T-helper 2 cell treated with Interferon-gamma antibody and Interleukin-4, amounts not matched to agents 5 μg/mL and 100 μg/mL, for 36 hours (primary cell): ENCODE measurements around the gene BPIFB6.

ENCODE experiments used
- DNase-seq: peaks from one replicate; pipeline ENCODE4 v3.0.0; 2021; ENCODE audit warnings: low spot score
- H3K27ac Mint-ChIP-seq: one replicate; pipeline ENCODE4 v1.8.0; 2021; ENCODE audit warnings: mild to moderate bottlenecking, mixed read lengths
- H3K27me3 Mint-ChIP-seq: one replicate; pipeline ENCODE4 v1.8.0; 2021; ENCODE audit warnings: low read depth, mixed read lengths
- H3K36me3 Mint-ChIP-seq: one replicate; pipeline ENCODE4 v1.8.0; 2021; ENCODE audit warnings: low read depth, mixed read lengths
- H3K4me1 Mint-ChIP-seq: one replicate; pipeline ENCODE4 v1.8.0; 2021; ENCODE audit warnings: low read depth, mixed read lengths
- H3K4me3 Mint-ChIP-seq: one replicate; pipeline ENCODE4 v1.8.0; 2022; ENCODE audit warnings: mild to moderate bottlenecking, moderate library complexity, mixed read lengths
- H3K9me3 Mint-ChIP-seq: one replicate; pipeline ENCODE4 v1.8.0; 2021; ENCODE audit warnings: mixed read lengths

BPIFB6 gene

DNA sequence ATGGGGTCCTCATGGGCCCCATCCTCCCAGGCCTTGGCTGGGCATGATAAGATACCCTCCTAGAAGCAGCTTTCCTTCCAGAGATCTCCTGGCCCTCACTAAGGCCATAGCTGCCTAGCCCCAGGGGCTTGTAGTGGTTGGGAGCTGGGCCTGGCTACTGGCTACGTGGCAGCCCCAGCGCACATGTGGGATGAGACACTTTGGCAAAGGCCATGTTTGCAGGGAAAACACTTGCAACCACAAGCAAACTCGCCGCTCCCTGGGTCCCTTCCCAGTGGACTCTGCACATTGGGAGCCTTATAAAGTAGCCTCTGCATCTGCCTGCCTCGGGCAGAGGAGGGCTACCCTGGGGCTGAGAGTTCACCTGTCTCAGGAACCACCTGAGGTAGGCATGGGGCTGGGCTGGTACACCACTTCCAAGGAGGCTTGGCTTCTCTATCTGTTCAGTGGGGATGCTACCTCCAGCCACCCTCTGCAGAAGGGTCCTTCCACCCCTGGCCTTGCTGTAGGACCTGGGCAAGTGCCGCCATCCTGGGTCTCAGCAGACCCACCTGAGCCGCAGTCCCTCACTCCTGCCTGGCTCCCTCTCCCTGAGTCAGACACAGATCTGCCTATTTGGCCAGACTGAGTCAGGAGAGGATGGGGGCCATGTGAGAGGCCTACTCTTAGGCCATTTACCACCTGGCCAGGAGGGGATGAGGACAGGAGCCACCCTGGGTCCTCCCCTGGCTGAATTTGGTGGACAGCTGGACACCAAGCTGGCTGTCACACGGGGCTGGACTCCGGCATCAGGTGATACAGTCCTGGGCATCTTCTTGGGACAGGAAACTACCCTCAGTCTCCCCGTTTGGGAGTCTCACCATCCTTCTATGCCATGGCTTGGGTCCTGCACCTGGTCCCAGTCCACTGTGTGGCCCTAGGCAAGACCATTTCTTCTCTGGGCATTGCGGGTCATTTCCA is 23.8 kb upstream of the BPIFB6 start, which contains the start of gene BPIFB2:
Gene BPIFB2, plus strand, starts transcription at position 329 of the 960 bp plus-strand sequence. CDS start 871 bp downstream, outside the sequence.
- H3K27ac Mint-ChIP-seq, result peak within 1 kb of the TSS; percentile 11
- H3K4me3 Mint-ChIP-seq, result no peak within 1 kb of the TSS
- H3K27me3 Mint-ChIP-seq, result no peaks in the 10 kb centered on the region
- peaks cover 5% of the 10 kb centered on the region for H3K9me3 Mint-ChIP-seq
- H3K4me1 Mint-ChIP-seq, result no peaks in the 10 kb centered on the region
- no peak for DNase-seq
- no peaks in the 10 kb centered on the region for H3K36me3 Mint-ChIP-seq

DNA sequence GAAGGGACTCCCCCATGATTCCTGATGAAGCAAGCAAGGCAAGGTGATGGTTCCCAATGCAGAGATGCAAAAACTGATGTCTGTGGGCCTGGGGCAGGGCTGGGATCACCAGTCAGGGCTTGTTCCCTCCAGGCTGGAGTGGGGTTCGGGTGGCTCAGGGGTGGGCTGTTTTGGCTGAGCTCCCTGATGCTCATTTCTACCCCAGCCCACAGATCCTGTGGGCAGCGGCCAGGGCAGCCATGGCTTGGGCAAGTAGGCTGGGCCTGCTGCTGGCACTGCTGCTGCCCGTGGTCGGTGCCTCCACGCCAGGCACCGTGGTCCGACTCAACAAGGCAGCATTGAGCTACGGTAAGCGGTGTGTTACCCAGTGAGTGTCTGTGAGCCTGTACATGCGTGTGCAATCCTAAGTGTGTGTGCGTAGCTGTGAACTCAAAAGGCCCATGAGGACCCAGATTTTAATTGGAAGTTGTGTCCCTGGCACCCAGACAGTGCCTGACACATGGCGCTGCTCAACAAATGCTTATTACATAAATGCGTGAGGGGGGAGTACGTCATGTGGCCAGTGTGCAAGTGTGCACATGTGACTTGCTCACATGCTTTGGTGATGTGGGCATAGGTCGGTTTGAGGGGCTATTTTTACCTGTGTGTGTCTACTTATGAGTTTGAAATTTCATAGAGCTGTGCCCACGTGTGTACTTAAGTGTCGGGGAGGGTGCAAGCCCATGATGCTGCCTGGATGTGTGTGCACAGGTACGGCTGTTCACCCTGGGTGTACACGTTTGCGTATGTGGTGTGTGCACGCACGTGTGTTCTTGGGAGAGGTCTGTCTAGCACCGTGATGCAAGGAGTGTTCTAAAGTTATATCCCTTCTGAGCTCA is 22.9 kb upstream of the BPIFB6 start:
- Mint-ChIP-seq H3K27ac (no peak overlapping the region), H3K9me3 (peaks cover 5% of the 10 kb centered on the region), H3K4me1 (no peaks in the 10 kb centered on the region), H3K27me3 (no peaks in the 10 kb centered on the region), H3K4me3 (no peak overlapping the region), H3K36me3 (no peaks in the 10 kb centered on the region)
- no peak for DNase-seq

DNA sequence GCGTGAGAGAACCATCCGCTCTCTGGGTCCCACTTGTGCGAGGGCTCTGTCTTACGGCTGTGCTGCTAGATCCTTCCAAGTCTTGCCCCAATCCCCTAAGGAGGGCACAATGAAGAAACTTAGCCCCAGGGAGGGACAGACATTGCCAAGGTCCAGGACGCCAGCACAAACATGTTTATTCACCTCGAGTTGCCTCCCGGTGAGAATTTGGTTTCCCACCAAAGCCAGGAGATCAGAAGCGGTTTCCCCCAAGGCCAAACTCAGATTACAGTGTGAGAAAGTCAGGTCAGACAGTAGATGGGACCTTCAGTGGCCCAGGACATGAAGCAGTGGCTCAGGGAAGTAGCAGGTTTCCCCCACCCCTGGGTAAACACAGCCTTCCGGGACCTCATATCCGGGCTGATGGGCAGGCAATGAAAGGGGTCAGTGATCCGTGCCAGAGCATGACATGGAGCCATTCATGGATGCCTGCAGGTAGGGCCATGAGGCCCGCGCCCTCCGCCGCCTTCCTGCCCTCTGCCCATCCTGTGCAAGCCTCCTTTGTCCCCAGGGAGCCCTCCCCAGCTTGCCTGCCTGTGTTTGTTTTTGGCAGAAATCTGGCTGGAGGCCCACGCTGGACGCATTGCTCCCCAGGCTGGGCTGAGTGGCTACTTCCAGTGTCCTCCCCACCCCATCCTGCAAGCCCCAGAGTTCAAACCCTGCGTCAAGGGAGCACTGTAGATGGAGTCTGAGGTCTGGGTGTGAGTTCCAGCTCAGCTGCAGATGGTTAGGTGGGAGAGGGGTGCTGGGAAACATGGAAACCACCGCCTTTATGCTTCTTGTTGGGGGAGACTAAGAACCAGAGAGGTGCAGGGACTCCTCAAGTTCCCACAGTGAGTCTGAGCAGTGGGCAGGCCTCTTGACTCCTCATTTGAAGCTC is 22.0 kb upstream of the BPIFB6 start:
- no peaks in the 10 kb centered on the region for H3K27me3 Mint-ChIP-seq
- H3K27ac Mint-ChIP-seq, result no peak overlapping the region
- peaks cover 5% of the 10 kb centered on the region for H3K9me3 Mint-ChIP-seq
- no peaks in the 10 kb centered on the region for H3K4me1 Mint-ChIP-seq
- no peaks in the 10 kb centered on the region for H3K36me3 Mint-ChIP-seq
- no peak overlapping the region for H3K4me3 Mint-ChIP-seq
- no peak for DNase-seq

DNA sequence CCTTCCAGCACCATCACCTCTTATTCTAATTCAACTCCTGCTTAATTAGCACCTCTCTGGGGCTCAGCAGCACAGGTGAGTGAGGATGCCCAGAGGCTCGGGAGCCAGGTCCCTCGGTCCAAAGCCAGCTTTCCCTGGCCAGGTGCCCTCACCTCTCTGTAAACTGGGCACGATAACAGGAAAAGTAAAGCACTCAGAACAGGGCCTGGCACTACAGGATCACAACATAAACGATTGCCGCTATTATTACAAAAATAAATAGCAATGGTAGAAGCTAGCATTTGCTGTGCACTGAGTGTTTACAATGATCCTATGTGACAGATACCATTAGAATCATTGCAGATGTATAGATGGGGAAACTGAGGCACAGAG is 21.3 kb upstream of the BPIFB6 start:
- H3K4me3 Mint-ChIP-seq, result no peak overlapping the region
- no peaks in the 10 kb centered on the region for H3K27me3 Mint-ChIP-seq
- no peaks in the 10 kb centered on the region for H3K4me1 Mint-ChIP-seq
- no peaks in the 10 kb centered on the region for H3K36me3 Mint-ChIP-seq
- DNase-seq, result no peak
- no peak overlapping the region for H3K27ac Mint-ChIP-seq
- H3K9me3 Mint-ChIP-seq, result peaks cover 3% of the 10 kb centered on the region

DNA sequence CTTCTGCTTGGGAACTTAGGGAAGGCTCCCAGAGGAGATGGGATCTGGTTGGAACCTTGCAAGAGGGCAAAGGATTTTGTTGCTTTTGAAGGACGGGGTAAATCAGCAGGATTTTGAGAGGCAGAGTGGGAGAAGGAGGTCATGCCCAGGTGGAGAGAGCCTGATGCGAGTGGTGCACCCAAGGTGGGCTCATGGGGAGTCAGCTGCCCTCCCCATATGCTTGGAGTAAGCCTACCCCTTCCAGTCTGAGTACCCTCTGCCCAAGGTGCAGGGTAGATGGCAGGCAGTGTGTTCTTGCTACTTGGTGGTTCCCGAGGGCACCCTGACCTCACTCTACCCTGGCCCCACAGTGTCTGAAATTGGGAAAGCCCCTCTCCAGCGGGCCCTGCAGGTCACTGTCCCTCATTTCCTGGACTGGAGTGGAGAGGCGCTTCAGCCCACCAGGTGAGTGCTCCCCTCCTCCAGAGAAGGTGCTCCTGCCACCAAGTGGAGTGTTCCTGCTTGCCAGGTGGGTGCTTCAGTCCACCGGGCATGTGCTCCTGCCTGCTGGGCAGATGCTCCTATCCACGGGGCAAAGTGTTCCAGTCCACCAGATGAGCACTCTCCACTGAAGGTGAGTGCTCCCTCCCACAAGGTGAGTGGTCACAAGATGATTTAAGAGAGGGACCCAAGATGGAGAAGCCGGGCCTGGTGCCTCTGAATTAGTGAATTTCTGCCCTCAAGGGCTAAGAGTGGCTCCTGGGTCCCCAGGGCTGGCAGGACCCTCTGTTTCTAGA is 20.6 kb upstream of the BPIFB6 start:
- Mint-ChIP-seq H3K27me3 (peaks cover 3% of the 10 kb centered on the region), H3K9me3 (no peaks in the 10 kb centered on the region), H3K36me3 (no peaks in the 10 kb centered on the region), H3K4me1 (no peaks in the 10 kb centered on the region), H3K4me3 (no peak overlapping the region), H3K27ac (no peak overlapping the region)
- DNase-seq, result no peak

DNA sequence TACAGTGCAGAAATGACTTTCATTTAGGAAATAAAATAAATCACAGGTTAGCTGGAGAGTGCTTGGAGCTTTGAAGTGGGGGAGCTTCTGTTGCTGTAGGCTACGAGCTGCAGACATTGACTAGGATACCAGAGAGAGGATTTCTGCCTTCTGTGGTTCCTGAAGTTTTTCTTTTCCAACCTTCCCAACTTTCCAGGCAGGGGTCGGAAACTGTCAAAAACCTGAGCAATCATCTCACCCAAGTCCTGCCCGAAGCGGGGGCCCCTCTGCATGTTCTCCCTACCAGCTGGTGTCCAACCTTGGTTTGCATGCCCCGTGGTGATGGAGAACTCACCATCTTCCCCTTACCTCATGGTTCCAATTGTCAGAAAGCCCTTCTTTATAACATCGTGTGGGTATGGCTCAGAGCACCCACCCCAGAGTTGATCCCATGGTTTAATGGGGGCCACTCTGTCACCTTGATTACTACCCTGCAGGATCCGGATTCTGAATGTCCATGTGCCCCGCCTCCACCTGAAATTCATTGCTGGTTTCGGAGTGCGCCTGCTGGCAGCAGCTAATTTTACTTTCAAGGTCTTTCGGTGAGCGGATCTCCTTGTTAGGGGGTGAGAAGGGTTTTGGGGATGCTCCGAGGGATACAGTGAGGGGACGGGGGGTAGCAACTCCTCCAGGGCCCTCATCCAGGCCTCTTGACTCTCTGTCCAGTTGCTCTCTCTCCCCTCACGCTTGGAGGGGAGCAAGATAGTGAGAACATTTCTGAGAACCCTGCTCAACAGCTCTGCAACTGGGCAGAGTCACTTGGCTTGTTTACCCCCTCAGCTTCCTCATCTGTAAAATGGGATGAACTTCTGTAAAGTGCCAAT is 18.9 kb upstream of the BPIFB6 start:
- Mint-ChIP-seq H3K27ac (no peak overlapping the region), H3K4me1 (no peaks in the 10 kb centered on the region), H3K4me3 (no peak overlapping the region), H3K9me3 (no peaks in the 10 kb centered on the region), H3K27me3 (peaks cover 8% of the 10 kb centered on the region), H3K36me3 (no peaks in the 10 kb centered on the region)
- DNase-seq, result no peak

DNA sequence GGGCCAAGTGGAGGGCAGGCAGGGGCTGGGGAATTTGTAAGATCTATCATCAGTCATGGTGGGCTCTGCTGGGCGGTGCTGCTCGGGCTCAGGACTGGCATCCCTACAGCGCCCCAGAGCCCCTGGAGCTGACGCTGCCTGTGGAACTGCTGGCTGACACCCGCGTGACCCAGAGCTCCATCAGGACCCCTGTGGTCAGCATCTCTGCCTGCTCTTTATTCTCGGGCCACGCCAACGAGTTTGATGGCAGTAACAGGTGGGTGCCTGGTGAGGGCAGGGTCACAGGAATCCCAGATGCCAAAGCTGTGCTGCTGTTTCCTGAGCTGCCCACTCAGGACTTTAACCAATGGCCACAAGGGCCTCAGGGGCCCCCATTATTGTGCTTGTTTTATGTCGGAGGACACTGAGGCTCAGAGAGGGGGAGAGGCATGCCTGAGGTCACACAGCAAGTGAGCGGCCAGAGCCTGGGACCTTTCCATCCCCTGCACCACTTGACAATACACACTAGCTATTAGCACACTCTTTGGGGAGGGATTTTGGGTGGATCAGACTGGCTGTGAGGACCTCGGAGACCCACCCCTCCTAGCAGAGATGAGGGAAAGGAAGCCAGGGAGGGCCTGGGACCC is 17.6 kb upstream of the BPIFB6 start:
- Mint-ChIP-seq H3K4me1 (no peaks in the 10 kb centered on the region), H3K27me3 (peaks cover 8% of the 10 kb centered on the region), H3K9me3 (no peaks in the 10 kb centered on the region), H3K4me3 (no peak overlapping the region), H3K27ac (no peak overlapping the region), H3K36me3 (no peaks in the 10 kb centered on the region)
- DNase-seq, result no peak

DNA sequence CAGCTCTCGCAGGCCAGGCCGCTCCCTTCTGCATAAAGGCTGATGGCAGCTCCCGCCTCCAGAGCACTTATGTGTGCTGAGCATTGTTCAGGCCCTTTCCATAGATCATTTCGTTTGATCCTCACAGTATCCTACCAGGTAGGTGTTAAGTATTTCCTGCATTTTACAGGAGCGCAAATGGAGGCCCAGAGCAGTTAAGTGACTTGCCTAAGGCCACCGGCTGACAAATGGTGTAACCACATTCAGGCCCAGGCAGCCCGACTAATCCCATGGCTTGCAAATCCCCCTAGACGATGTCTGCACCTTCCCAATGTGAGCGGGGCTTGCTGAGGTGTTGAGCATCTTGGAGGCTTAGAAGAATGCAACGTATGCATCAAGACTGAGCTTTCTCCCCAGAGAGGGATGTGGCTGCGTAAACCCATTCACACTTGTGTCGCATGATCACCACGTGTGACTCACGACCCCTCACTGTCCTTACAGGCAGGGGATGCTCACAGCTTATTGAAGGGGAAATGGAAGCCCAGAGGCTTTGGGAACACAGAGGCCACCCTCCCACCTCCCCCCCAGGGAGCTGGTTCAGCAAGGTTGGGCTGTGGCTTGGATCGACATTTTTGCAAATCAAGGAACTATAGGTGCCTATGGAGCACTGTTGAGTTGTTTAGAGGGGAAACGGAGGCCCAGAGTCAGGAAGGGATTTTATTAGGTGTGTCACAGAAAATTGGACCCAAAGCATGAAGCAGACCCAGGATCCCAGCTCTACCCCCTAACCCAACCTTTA is 16.9 kb upstream of the BPIFB6 start:
- no peak overlapping the region for H3K27ac Mint-ChIP-seq
- H3K4me1 Mint-ChIP-seq, result no peaks in the 10 kb centered on the region
- H3K36me3 Mint-ChIP-seq, result no peaks in the 10 kb centered on the region
- DNase-seq, result no peak
- H3K4me3 Mint-ChIP-seq, result no peak overlapping the region
- peaks cover 8% of the 10 kb centered on the region for H3K27me3 Mint-ChIP-seq
- H3K9me3 Mint-ChIP-seq, result no peaks in the 10 kb centered on the region

DNA sequence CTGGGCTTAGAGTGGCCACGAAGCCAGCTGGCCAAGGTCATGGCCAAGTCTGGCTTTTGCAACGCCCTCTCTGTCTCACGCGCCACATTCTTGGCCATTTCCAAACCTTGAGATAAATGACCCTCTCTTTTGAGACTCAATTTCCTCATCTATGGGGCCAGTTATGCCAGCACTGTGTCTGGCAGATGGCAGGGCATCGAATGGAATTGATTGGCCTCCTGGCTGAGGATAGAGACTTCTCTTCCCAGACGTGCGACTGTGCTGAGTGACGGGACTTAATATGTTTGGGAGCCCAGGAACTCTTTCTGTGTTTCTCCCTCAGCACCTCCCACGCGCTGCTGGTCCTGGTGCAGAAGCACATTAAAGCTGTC is 16.3 kb upstream of the BPIFB6 start:
- Mint-ChIP-seq H3K36me3 (no peaks in the 10 kb centered on the region), H3K4me1 (no peaks in the 10 kb centered on the region), H3K9me3 (no peaks in the 10 kb centered on the region), H3K27ac (no peak overlapping the region), H3K4me3 (no peak overlapping the region), H3K27me3 (peaks cover 8% of the 10 kb centered on the region)
- DNase-seq, result no peak

DNA sequence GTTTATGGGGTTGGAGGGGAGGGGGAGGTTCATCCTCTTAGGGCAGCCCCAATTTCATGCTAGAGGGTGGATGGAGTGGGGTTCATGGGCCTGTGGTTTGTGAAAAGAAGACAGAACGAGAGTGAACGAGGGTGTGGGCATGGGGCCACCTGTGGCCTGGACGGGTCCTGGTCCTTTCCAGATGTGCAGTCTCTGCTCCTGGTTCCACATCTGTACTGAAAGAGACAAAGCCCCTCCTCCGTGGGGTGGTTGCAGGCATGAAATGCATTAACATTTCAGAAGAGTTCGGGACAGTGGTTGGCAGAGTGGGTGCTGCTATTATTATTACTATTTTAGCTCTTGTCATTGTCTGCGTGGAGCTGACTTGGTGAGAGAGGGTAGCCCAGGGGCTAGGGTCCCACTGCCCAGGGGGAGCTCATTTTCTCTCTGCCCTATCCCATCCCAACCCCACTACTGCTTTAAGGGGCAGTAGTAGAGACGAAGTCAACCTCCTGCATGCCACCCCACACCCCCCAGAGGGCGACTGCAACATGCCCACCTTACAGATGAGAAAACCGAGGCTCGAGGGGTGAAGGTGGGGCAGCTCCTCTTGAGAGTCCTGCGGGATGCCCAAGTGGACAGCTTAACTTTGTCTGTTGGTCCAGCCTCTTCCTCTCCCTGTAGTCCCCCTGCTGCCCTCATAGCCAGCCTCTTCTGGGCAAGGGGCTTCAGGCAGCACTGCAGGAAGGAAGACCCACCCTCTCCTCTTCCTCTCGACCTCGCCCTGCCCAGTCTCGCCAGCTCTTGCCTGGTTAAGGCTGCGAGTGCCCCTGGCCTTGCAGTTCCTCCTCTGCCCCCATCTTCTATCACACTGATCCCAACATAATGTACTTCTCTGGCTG is 15.5 kb upstream of the BPIFB6 start:
- H3K9me3 Mint-ChIP-seq, result no peaks in the 10 kb centered on the region
- peaks cover 8% of the 10 kb centered on the region for H3K27me3 Mint-ChIP-seq
- no peaks in the 10 kb centered on the region for H3K36me3 Mint-ChIP-seq
- H3K4me3 Mint-ChIP-seq, result no peak overlapping the region
- no peak overlapping the region for H3K27ac Mint-ChIP-seq
- DNase-seq, result no peak
- H3K4me1 Mint-ChIP-seq, result no peaks in the 10 kb centered on the region
